ENCODE measurements around the gene LARP1.

LARP1 gene

DNA sequence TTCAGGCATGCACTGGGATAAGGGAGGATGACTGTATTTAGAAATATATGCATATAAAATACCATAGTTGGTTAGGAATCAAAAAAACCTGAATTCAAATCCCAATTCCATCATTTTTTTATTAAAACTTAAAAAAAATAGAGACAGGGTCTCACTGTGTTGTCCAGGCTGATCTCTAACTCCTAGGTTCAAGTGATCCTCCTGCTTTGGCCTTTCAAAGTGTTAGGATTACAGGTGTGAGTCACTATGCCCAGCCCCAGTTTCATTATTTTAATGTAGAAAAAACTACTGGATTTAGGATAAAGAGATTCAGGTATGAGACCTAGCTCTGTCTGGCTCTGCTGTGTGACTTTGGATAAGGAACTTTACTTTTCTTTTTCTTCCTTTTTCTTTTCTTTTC, 3.3 kb upstream of the LARP1 start:
- TF ChIP-seq, protein P1, sequence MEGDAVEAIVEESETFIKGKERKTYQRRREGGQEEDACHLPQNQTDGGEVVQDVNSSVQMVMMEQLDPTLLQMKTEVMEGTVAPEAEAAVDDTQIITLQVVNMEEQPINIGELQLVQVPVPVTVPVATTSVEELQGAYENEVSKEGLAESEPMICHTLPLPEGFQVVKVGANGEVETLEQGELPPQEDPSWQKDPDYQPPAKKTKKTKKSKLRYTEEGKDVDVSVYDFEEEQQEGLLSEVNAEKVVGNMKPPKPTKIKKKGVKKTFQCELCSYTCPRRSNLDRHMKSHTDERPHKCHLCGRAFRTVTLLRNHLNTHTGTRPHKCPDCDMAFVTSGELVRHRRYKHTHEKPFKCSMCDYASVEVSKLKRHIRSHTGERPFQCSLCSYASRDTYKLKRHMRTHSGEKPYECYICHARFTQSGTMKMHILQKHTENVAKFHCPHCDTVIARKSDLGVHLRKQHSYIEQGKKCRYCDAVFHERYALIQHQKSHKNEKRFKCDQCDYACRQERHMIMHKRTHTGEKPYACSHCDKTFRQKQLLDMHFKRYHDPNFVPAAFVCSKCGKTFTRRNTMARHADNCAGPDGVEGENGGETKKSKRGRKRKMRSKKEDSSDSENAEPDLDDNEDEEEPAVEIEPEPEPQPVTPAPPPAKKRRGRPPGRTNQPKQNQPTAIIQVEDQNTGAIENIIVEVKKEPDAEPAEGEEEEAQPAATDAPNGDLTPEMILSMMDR (IDR thresholded peaks at IDR 0.05; ENCODE audit: low read depth, low read length): no peak
- H3K4me3 ChIP-seq (ENCODE audit: low read depth, low read length): no peak overlapping the region

GRCh38 chr5:154753792-154754191, 1.4 kb upstream of the LARP1 start:
- no peak overlapping the region; the same call in 1 of the 2 replicates for H3K4me3 ChIP-seq (ENCODE audit: low read depth, low read length)
- TF ChIP-seq, protein P1 (IDR thresholded peaks at IDR 0.05; ENCODE audit: low read depth, low read length): no peak

DNA sequence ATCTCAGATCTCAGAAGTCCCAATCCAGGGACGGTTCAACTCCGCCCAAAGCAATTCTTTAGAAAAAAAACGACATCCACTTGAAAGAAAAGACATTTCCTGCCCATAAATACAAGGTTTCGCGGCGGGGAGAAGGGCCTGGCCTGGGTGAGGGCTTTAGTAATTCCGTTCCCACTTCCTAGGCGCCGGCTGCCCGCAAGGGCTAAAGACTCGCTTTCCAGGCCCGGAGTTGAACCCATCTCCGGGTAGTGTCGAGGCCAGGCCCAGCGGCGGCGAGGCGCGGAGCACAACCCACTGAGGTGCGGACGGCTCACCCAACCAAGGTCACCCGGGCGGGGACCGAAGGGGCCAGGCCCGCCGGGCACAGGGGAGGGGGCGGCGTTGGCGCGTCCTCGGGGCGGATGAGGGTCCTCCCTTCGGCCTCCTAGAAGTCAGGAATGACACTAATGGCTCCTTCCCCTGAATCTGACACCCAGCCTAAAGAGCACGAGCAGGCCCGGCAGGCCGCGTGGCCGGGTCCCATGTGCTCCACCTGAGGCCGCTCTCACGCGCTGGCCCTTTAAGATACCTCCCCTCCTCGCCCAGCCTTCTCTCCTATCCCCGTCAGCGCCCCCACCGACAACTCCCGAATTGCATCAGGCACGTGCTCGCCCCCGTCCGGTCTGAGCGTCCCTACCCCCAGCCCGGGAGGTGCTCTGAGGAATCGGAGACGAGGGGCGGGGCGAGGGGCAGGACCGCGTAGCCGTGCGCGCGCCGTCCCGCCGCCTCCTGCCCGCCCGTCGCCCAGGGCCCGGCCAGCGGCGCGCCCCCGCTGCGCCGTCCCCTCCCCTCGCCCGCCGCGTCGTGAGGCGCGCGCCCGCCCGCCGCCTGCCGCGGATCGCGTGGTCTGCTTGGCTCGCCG, 467 bp upstream of the LARP1 start:
- TF ChIP-seq, protein P1 (IDR thresholded peaks at IDR 0.05; ENCODE audit: low read depth, low read length): no peak

GRCh38 chr5:154756009-154756867, 1.1 kb downstream of the LARP1 start:
- H3K4me3 ChIP-seq (ENCODE audit: low read depth, low read length): peak overlapping the region; percentile 73
- TF ChIP-seq, protein P1 (IDR thresholded peaks at IDR 0.05; ENCODE audit: low read depth, low read length): no peak

More for the DNA sequence above, 467 bp upstream of the LARP1 start:
- peak overlapping the region; percentile 73 for H3K4me3 ChIP-seq (ENCODE audit: low read depth, low read length)

DNA sequence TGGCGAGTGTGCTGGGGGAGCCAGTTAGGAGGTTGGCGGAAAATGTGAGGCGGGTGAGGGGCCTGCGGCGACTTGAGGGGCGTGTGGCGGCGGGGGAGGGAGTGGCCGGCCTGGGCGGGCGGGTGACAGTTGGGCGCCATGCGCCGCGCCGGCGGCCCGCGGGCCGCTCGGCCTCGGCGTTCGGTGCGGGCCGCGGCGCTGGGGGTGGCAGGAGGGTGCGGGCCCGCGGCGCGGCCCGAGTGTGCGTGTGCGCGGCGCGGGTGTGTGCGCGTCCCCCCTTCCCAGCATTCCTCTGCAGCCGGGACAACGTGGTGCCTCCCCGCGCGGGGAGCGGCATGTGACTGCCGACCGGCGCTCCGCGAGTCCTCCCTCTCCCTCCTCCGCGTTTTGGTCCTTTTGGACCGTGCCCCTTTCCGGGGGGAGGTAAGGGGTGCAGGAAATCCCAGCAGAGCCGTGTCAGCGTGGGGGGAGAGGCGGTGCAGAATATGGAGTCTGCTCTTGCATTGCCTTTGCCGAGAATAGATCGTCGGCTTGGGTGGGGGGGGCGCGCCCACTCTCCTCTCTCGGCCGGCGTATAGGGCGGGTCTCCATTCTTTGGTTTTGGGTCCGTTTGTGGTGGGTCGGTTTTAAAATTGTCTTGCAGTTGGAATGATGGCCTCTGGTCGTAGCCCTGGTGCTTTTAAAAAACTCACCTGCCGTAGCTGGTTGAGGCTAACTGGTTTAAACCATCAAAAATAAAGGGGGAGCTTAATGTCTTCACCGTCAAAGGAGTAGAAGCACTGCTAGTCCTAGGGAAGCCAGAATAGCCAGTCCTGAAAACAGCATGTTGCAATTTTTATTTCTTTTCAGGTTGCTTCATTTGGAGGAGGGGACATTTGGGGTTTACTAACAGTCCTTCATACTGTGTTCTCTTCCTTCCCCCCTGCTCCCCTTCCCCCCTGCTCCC, 2.0 kb downstream of the LARP1 start:
- TF ChIP-seq, protein P1 (IDR thresholded peaks at IDR 0.05; ENCODE audit: low read depth, low read length): no peak
- peak overlapping the region; percentile 73 for H3K4me3 ChIP-seq (ENCODE audit: low read depth, low read length)

DNA sequence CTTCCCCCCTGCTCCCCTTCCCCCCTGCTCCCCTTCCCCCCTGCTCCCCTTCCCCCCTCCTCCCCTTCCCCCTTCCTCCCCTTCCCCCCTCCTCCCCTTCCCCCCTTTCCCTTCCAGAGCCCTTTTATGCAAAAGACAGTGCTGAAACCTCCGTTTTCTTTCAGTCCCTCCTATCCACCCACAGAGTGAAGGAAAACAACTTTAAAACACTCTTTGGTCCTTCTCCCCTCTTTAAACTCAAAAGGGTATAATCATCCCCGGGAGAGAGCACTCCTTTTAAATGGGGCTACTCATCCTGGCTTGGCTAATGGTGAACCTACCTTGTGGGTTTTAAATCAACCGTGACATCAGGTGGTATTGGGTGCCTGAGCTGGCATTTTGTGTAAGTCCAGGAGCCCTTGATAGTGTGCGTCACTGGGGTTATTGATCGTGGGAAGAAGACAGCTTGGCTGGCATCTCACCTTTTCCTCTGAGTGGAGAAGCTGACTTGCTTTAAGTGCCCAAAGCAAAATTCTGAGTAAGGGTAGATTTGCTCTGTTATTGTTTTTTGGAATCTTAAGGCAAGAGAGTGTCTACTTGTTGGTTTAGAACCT, 2.7 kb downstream of the LARP1 start:
- H3K4me3 ChIP-seq (ENCODE audit: low read depth, low read length): peak overlapping the region; percentile 31
- TF ChIP-seq, protein P1 (IDR thresholded peaks at IDR 0.05; ENCODE audit: low read depth, low read length): no peak
